ENCODE results near the gene FCRLA. TPM values are rescaled to one million over a fixed set of nuclear protein-coding genes. Genes with fewer than 3 reads are reported as not detected.

FCRLA gene
- total RNA-seq, 2 experiments from 2014 or later: 409 to 672 TPM

GRCh38 chr1:161749509-161750407 lies 42.7 kb downstream of the FCRLA start, which contains the start of gene DUSP12:
TSS of gene DUSP12 (plus strand) at chr1:161749786. CDS start at chr1:161749802, 16 bp downstream.
- intact Hi-C loops (cut with micrococcal nuclease; ENCODE audit: unreplicated experiment): loop anchor here (1.0 to 10.0 kb wide), 2 partner anchors 17 to 185 kb away; partner anchors contain the start of gene ATF6
- Histone ChIP-seq H3K9me3 (ENCODE audit: low read length) (peaks cover 9% of the 10 kb centered on the region), H2AFZ (ENCODE audit: low read length) (peak within 1 kb of the TSS; percentile 95), H3K79me2 (ENCODE audit: insufficient read depth, low read depth, low read length) (peaks cover 29% of the 10 kb centered on the region), H3K36me3 (ENCODE audit: insufficient read depth, low read length) (peaks cover 38% of the 10 kb centered on the region), H3K9me2 (ENCODE audit: insufficient read depth, low read length) (no peaks in the 10 kb centered on the region), H4K20me1 (ENCODE audit: insufficient read depth, low read length) (no peaks in the 10 kb centered on the region), H3K27ac (ENCODE audit: low read depth, low read length, poor library complexity, severe bottlenecking) (peak within 1 kb of the TSS; percentile 75), H3K4me2 (ENCODE audit: low read length) (peak within 1 kb of the TSS; percentile 80), H3K4me3 (ENCODE audit: low read depth, low read length, poor library complexity, severe bottlenecking) (peak within 1 kb of the TSS; percentile 92), H3K4me1 (ENCODE audit: insufficient read depth, low read length, poor library complexity, severe bottlenecking) (peaks cover 28% of the 10 kb centered on the region)
- BruUV-seq (replicated peaks): no TSS peak
- POLR2A ChIA-PET: interaction anchor here (0.5 to 2.1 kb wide), 9 partner anchors 9 to 650 kb away, joined by 3 to 16 read pairs (median 3); partner anchors contain the start of gene FCRLA
- TF ChIP-seq EZH2phosphoT487 (IDR thresholded peaks at IDR 0.05; ENCODE audit: borderline replicate concordance, low read depth, low read length): no peak
- TF ChIP-seq CTCF (conservative IDR thresholded peaks at IDR 0.05; ENCODE audit: low read length): peak; percentile 74
- CTCF ChIA-PET (ENCODE audit: unreplicated experiment): interaction anchor here (0.8 to 1.9 kb wide), 4 partner anchors 12 to 24 kb away, joined by 3 to 7 read pairs (median 4); no protein-coding TSS in a partner anchor
- DNase-seq (ENCODE audit: low spot score): peak; percentile 98

GRCh38 chr1:161763522-161764098 lies 56.6 kb downstream of the FCRLA start:
- peaks cover 19% of the 10 kb centered on the region for H3K4me1 ChIP-seq (ENCODE audit: insufficient read depth, low read length, poor library complexity, severe bottlenecking)
- ChIA-PET POLR2A (interaction anchor here (0.6 kb wide), 1 partner anchor 538 kb away, joined by 4 read pairs; no protein-coding TSS in a partner anchor), CTCF (ENCODE audit: unreplicated experiment) (interaction anchor here (1.5 kb wide), 1 partner anchor 14 kb away, joined by 4 read pairs; the partner anchor contains the start of gene DUSP12)
- BruUV-seq (replicated peaks): no TSS peak
- H3K27ac ChIP-seq (ENCODE audit: low read depth, low read length, poor library complexity, severe bottlenecking): no peak overlapping the region
- H3K36me3 ChIP-seq (ENCODE audit: insufficient read depth, low read length): peaks cover 10% of the 10 kb centered on the region
- H3K79me2 ChIP-seq (ENCODE audit: insufficient read depth, low read depth, low read length): peaks cover 29% of the 10 kb centered on the region; the same call in 1 of the 2 replicates
- H2AFZ ChIP-seq (ENCODE audit: low read length): peak overlapping the region; percentile 14; the same call in 1 of the 2 replicates
- no peak overlapping the region for H3K4me3 ChIP-seq (ENCODE audit: low read depth, low read length, poor library complexity, severe bottlenecking)
- no peaks in the 10 kb centered on the region for H3K9me3 ChIP-seq (ENCODE audit: low read length)
- DNase-seq (ENCODE audit: low spot score): peak; percentile 62
- no peaks in the 10 kb centered on the region for H3K9me2 ChIP-seq (ENCODE audit: insufficient read depth, low read length)
- TF ChIP-seq CTCF (conservative IDR thresholded peaks at IDR 0.05; ENCODE audit: low read length) (peak; percentile 96), EZH2phosphoT487 (IDR thresholded peaks at IDR 0.05; ENCODE audit: borderline replicate concordance, low read depth, low read length) (no peak)
- peak overlapping the region; percentile 40 for H3K4me2 ChIP-seq (ENCODE audit: low read length)
- intact Hi-C loops (cut with micrococcal nuclease; ENCODE audit: unreplicated experiment): loop anchor here (2.0 kb wide), 1 partner anchor 25 kb away; no protein-coding TSS in a partner anchor
- H4K20me1 ChIP-seq (ENCODE audit: insufficient read depth, low read length): no peaks in the 10 kb centered on the region

Small RNA genes lying within 50 kb of the gene (small RNA-seq; reads per million reads assigned to genes)
- gene RF00019: not detected
- not detected for gene RN7SL466P

Other genes starting within 250 kb of the FCRLA start
- gene FCGR2A, start 201.8 kb upstream of the FCRLA start, total RNA-seq (2014; rRNA removed; shearing (Covaris generic)): 1.1 and 1.4 TPM in 2 replicates
- 0.42 and 0.53 TPM in 2 replicates for gene FCGR2A, start 201.8 kb upstream of the FCRLA start, total RNA-seq (2022)
- not detected in 2 replicates for gene HSPA6, start 182.7 kb upstream of the FCRLA start, total RNA-seq (2014; rRNA removed; shearing (Covaris generic))
- 0.13 TPM in 1 of 2 replicates, not detected in the other for gene HSPA6, start 182.7 kb upstream of the FCRLA start, total RNA-seq (2022)
- not detected in 2 replicates for gene FCGR3A, start 157.4 kb upstream of the FCRLA start, total RNA-seq (2014; rRNA removed; shearing (Covaris generic))
- not detected in 2 replicates for gene FCGR3A, start 157.4 kb upstream of the FCRLA start, total RNA-seq (2022)
- not detected in 2 replicates for gene FCGR3B, start 76.1 kb upstream of the FCRLA start, total RNA-seq (2014; rRNA removed; shearing (Covaris generic))
- gene FCGR3B, start 76.1 kb upstream of the FCRLA start, total RNA-seq (2022): not detected in 2 replicates
- 4.6 TPM in 2 replicates for gene FCGR2B, start 44.1 kb upstream of the FCRLA start, total RNA-seq (2014; rRNA removed; shearing (Covaris generic))
- gene FCGR2B, start 44.1 kb upstream of the FCRLA start, total RNA-seq (2022): 1.9 and 4.8 TPM in 2 replicates
- 2.6 and 4.9 TPM in 2 replicates for gene FCRLB, start 14.3 kb downstream of the FCRLA start, total RNA-seq (2014; rRNA removed; shearing (Covaris generic))
- 3.3 and 3.8 TPM in 2 replicates for gene FCRLB, start 14.3 kb downstream of the FCRLA start, total RNA-seq (2022)
- gene DUSP12, start 42.6 kb downstream of the FCRLA start, total RNA-seq (2014; rRNA removed; shearing (Covaris generic)): 43.9 and 71.5 TPM in 2 replicates
- 37.3 and 40.8 TPM in 2 replicates for gene DUSP12, start 42.6 kb downstream of the FCRLA start, total RNA-seq (2022)
- gene ATF6, start 59.1 kb downstream of the FCRLA start, total RNA-seq (2014; rRNA removed; shearing (Covaris generic)): 8.5 and 10.2 TPM in 2 replicates
- 12.9 and 13.9 TPM in 2 replicates for gene ATF6, start 59.1 kb downstream of the FCRLA start, total RNA-seq (2022)

Measured in OCI-LY7 (cell line).